ENCODE data around the gene AHRR. TPM values are rescaled to one million over a fixed set of nuclear protein-coding genes. Genes with fewer than 3 reads are reported as not detected.
"Not testable (repeated sequence)": the region's sequence is repeated elsewhere in the genome, so short reads cannot be mapped to it uniquely, and the experiment has no call there.

Gene AHRR
- total RNA-seq, 1 donor from 2014 or later = 23.7 TPM

- peaks cover 12% of the 10 kb centered on the region for H3K36me3 Mint-ChIP-seq (ENCODE audit: low read depth)
- peaks cover 20% of the 10 kb centered on the region for H3K4me1 Mint-ChIP-seq (ENCODE audit: low read depth)
- DNase-seq (ENCODE audit: low spot score); H3K4me3 Mint-ChIP-seq; H3K27me3 Mint-ChIP-seq (ENCODE audit: insufficient read depth); H3K9me3 Mint-ChIP-seq; intact Hi-C loops (cut with micrococcal nuclease): not testable (repeated sequence)
- peak overlapping the region; percentile 41 for H3K27ac Mint-ChIP-seq
Measured at GRCh38 chr5:297448-297847, 24.1 kb upstream of the AHRR start.

DNA sequence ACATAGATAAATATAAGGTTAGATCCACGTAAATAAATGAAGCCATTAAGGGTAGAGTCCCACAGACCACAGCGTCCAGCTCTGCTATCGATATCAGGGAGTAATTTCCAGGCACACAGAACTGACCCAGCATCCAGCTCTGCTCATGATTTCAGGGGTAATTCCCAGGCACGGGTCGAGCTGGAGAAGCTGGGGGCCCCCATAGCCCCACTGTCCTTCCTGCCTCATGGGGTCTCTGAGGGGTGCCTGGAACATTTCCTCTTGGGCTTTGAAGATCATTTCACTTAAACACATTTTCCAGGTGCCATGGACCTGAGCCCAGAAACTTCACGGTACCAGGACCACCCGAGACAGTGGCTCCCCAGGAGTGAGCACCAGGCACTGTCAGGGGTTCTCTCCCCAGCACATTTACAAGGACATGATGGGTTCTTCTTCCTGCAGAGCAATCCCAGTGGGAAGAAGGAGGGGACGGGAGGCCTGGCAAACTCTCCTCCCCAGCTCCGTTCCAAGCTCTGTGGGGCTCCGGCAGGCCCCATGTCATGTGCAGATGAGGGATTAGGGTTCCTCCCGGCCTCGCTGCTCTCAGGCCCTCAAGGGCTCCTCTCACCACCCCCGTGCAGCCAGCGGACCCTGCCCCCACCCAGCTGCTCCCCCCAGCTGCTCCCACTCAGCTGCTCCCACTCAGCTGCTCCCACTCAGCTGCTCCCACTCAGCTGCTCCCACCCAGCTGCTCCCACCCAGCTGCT is 23.4 kb upstream of the AHRR start:
- peaks cover 20% of the 10 kb centered on the region for H3K4me1 Mint-ChIP-seq (ENCODE audit: low read depth)
- DNase-seq (ENCODE audit: low spot score); H3K4me3 Mint-ChIP-seq; intact Hi-C loops (cut with micrococcal nuclease); H3K36me3 Mint-ChIP-seq (ENCODE audit: low read depth); H3K27ac Mint-ChIP-seq; H3K9me3 Mint-ChIP-seq; H3K27me3 Mint-ChIP-seq (ENCODE audit: insufficient read depth): not testable (repeated sequence)

DNA sequence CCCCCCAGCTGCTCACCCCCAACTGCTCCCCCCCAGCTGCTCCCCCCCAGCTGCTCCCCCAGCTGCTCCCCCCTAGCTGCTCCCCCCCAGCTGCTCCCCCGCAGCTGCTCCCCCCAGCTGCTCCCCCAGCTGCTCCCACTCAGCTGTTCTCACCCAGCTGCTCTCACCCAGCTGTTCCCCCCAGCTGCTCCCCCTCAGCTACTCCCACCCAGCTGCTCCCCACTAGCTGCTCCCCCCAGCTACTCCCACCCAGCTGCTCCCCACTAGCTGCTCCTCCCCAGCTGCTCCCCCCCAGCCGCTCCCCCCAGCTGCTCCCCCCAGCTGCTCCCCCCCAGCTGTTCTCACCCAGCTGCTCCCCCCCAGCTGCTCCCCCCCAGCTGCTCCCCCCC is 22.8 kb upstream of the AHRR start:
- H3K4me1 Mint-ChIP-seq (ENCODE audit: low read depth) = peaks cover 20% of the 10 kb centered on the region
- intact Hi-C loops (cut with micrococcal nuclease) = no loop called here
- no peak for DNase-seq (ENCODE audit: low spot score)
- H3K27ac Mint-ChIP-seq = no peak overlapping the region
- H3K9me3 Mint-ChIP-seq = no peaks in the 10 kb centered on the region
- H3K4me3 Mint-ChIP-seq = no peak overlapping the region
- peaks cover 5% of the 10 kb centered on the region for H3K36me3 Mint-ChIP-seq (ENCODE audit: low read depth)
- H3K27me3 Mint-ChIP-seq (ENCODE audit: insufficient read depth) = no peaks in the 10 kb centered on the region

DNA sequence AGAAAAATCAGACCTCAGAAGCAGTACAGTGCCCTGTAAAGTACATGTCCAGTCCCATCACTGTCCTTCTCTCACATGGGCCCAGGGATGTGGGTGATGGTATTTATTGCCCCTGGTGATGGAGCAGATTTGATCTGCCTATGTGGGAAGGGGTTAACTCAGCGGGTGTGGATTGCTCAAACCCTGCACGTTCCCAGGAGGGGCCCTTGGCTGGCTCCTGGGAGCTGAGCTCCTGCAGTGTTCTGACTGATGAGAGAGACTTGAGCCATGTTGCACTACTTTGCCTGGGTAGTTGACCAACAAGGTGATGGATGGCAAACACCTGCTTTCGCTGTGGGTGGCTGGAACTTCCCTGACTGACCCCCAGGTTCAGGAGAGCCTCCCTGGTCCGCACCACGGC is 21.6 kb upstream of the AHRR start:
- H3K9me3 Mint-ChIP-seq; H3K27me3 Mint-ChIP-seq (ENCODE audit: insufficient read depth); H3K27ac Mint-ChIP-seq; H3K36me3 Mint-ChIP-seq (ENCODE audit: low read depth); H3K4me3 Mint-ChIP-seq; intact Hi-C loops (cut with micrococcal nuclease); DNase-seq (ENCODE audit: low spot score): not testable (repeated sequence)
- H3K4me1 Mint-ChIP-seq (ENCODE audit: low read depth) = peaks cover 20% of the 10 kb centered on the region

GRCh38 chr5:300691-301435 is 20.7 kb upstream of the AHRR start:
- DNase-seq (ENCODE audit: low spot score); H3K36me3 Mint-ChIP-seq (ENCODE audit: low read depth); H3K27me3 Mint-ChIP-seq (ENCODE audit: insufficient read depth); H3K9me3 Mint-ChIP-seq; intact Hi-C loops (cut with micrococcal nuclease); H3K4me3 Mint-ChIP-seq; H3K27ac Mint-ChIP-seq: not testable (repeated sequence)
- peaks cover 19% of the 10 kb centered on the region for H3K4me1 Mint-ChIP-seq (ENCODE audit: low read depth)

DNA sequence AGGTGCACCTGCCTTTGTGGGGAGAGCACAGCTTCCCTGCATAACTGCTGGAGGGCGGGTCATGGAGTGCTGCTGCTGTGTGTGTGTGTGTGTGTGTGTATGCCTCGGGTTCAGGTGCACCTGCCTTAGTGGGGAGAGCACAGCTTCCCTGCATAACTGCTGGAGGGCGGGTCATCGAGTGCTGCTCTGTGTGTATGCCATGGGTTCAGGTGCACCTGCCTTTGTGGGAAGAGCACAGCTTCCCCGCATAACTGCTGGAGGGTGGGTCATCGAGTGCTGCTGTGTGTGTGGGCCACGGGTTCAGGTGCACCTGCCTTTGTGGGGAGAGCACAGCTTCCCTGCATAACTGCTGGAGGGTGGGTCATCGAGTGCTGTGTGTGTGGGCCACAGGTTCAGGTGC is 19.1 kb upstream of the AHRR start:
- H3K4me1 Mint-ChIP-seq (ENCODE audit: low read depth); H3K27me3 Mint-ChIP-seq (ENCODE audit: insufficient read depth); H3K27ac Mint-ChIP-seq; H3K4me3 Mint-ChIP-seq; H3K36me3 Mint-ChIP-seq (ENCODE audit: low read depth); DNase-seq (ENCODE audit: low spot score); intact Hi-C loops (cut with micrococcal nuclease); H3K9me3 Mint-ChIP-seq: not testable (repeated sequence)

DNA sequence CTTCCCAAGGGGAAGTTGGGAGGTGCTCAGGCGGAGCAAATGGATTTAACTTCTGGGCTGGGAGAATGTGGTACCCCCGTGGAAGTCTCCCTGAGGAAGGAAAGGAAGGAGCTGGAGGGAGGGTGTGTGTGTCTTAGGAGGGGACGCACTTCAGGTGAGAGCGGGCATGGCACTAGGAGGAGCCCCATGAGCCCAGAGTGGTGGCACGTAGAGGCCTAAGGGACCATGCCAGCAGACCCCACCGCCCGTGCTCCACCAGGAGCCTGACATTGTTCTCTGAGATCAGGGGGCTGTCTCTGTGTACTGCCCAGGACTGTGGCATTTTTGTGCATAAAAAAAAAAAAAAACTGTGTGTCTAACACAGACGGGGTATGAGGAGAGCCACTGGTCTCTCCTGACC is 18.5 kb upstream of the AHRR start:
- Mint-ChIP-seq H3K36me3 (ENCODE audit: low read depth) (peaks cover 8% of the 10 kb centered on the region), H3K27ac (no peak overlapping the region), H3K4me1 (ENCODE audit: low read depth) (no peaks in the 10 kb centered on the region), H3K27me3 (ENCODE audit: insufficient read depth) (no peaks in the 10 kb centered on the region), H3K9me3 (no peaks in the 10 kb centered on the region), H3K4me3 (no peak overlapping the region)
- intact Hi-C loops (cut with micrococcal nuclease) = no loop called here
- DNase-seq (ENCODE audit: low spot score) = no peak

GRCh38 chr5:303741-304140 is 17.8 kb upstream of the AHRR start:
- H3K36me3 Mint-ChIP-seq (ENCODE audit: low read depth); H3K27me3 Mint-ChIP-seq (ENCODE audit: insufficient read depth); DNase-seq (ENCODE audit: low spot score); H3K9me3 Mint-ChIP-seq; H3K4me1 Mint-ChIP-seq (ENCODE audit: low read depth); H3K4me3 Mint-ChIP-seq; intact Hi-C loops (cut with micrococcal nuclease); H3K27ac Mint-ChIP-seq: not testable (repeated sequence)

DNA sequence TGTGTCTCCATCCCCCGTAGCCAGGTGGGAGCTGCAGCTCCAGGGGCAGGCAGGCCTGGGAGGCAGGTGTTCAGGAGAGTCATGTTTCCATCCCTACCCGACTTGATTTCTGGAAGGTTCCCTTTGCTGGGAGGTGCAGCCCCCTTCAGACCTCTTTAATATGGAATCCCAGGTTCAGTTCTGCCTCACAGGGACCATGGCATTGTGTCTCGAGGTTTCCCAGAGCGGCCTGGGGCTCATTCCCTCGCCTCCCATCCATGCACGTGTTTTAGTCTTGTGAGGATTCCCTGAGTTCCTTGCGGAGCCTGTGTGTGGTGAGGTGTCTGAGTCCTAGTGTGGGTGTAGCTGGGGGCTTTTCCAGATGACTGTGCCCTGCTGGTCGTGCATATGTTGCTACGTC is 16.5 kb upstream of the AHRR start:
- H3K27me3 Mint-ChIP-seq (ENCODE audit: insufficient read depth) = no peaks in the 10 kb centered on the region

GRCh38 chr5:305459-305858 is 16.1 kb upstream of the AHRR start:
- intact Hi-C loops (cut with micrococcal nuclease) = no loop called here
- Mint-ChIP-seq H3K9me3 (no peaks in the 10 kb centered on the region), H3K36me3 (ENCODE audit: low read depth) (peaks cover 8% of the 10 kb centered on the region), H3K27me3 (ENCODE audit: insufficient read depth) (no peaks in the 10 kb centered on the region), H3K4me3 (no peak overlapping the region), H3K27ac (no peak overlapping the region), H3K4me1 (ENCODE audit: low read depth) (no peaks in the 10 kb centered on the region)
- DNase-seq (ENCODE audit: low spot score) = no peak

More for the DNA sequence above, 16.5 kb upstream of the AHRR start:
- Mint-ChIP-seq H3K4me1 (ENCODE audit: low read depth) (no peaks in the 10 kb centered on the region), H3K4me3 (no peak overlapping the region), H3K36me3 (ENCODE audit: low read depth) (peaks cover 8% of the 10 kb centered on the region), H3K9me3 (no peaks in the 10 kb centered on the region), H3K27ac (no peak overlapping the region)
- no peak for DNase-seq (ENCODE audit: low spot score)
- intact Hi-C loops (cut with micrococcal nuclease) = no loop called here

- H3K27ac Mint-ChIP-seq = no peak overlapping the region
- intact Hi-C loops (cut with micrococcal nuclease) = no loop called here
- H3K4me1 Mint-ChIP-seq (ENCODE audit: low read depth) = no peaks in the 10 kb centered on the region
- H3K9me3 Mint-ChIP-seq = no peaks in the 10 kb centered on the region
- H3K27me3 Mint-ChIP-seq (ENCODE audit: insufficient read depth) = no peaks in the 10 kb centered on the region
- peaks cover 8% of the 10 kb centered on the region for H3K36me3 Mint-ChIP-seq (ENCODE audit: low read depth)
- no peak for DNase-seq (ENCODE audit: low spot score)
- no peak overlapping the region for H3K4me3 Mint-ChIP-seq
Measured at GRCh38 chr5:306011-306805, 15.3 kb upstream of the AHRR start.

- no peaks in the 10 kb centered on the region for H3K4me1 Mint-ChIP-seq (ENCODE audit: low read depth)
- no peak overlapping the region for H3K4me3 Mint-ChIP-seq
- DNase-seq (ENCODE audit: low spot score) = no peak
- intact Hi-C loops (cut with micrococcal nuclease) = no loop called here
- H3K27ac Mint-ChIP-seq = no peak overlapping the region
- H3K36me3 Mint-ChIP-seq (ENCODE audit: low read depth) = peaks cover 6% of the 10 kb centered on the region
- no peaks in the 10 kb centered on the region for H3K9me3 Mint-ChIP-seq
- no peaks in the 10 kb centered on the region for H3K27me3 Mint-ChIP-seq (ENCODE audit: insufficient read depth)
Measured at GRCh38 chr5:307306-307705, 14.2 kb upstream of the AHRR start.

Measured in activated T-helper 1 cell treated with anti-CD3 and anti-CD28 coated beads, Interleukin-12 subunit alpha, Interleukin-12 subunit beta, Interleukin-2, Interleukin-4 antibody, amounts not matched to agents 30 ng/mL and 10 ng/mL and 1 ng/mL, durations not matched to agents 14 hours and 24 hours and 36 hours (primary cell).